LoVo (cell line): ENCODE data around the gene DDX17.
"Not testable (repeated sequence)": the region's sequence is repeated elsewhere in the genome, so short reads cannot be mapped to it uniquely, and the experiment has no call there.

Experiments used
- DNase-seq: peaks from one replicate; pipeline ENCODE4 v3.0.0-alpha.2; 2016; ENCODE audit warnings: low spot score

DDX17 gene

DNA sequence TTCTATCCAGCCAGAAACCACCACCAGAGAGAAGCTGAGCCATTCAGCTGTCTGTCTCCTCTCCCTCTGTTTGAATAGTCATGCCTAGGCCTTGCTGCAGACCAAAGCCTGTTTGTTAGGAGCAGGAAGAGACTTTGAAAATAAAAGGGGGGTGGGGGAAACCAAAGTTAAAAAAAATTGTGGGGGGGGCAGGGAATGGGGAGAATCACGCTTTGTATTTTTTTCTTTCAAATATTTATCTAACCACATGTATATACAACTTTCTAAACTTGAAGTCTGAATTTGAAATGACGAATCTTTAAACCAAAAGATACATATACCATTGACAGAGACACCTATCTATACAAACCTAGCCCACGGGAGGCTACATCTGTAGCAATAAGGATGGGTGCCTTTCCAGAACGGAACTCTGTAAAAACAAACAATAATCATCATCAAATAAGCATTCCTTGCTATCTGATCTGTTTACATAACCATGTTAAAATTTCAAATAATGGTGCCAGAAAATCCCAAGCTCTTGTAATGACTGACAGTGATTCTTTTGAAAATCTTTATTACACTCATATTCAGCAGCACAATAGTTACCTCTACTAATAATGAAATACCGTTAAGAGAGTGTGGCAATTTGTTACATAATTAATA, 14.3 kb downstream of the DDX17 start:
- no peak for DNase-seq

DNA sequence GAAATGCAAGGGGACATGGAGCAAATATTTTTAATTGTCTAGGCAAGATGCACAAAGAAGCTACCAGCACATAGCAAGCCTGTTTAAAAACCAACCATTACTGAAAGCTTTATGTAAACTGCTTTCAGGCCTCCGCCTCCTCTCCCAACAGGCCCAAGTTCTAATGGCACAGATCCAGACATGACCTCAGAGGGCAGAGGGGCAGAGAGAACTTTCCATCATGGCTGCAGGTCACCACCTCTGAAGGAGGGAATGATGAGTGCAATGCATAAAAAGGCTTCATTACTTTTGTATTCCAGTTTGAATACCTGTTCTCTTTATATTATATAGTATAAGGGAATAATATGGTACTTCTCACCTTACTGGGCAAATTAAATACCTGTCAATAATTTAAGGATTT, 15.2 kb downstream of the DDX17 start:
- DNase-seq, result no peak

DNA sequence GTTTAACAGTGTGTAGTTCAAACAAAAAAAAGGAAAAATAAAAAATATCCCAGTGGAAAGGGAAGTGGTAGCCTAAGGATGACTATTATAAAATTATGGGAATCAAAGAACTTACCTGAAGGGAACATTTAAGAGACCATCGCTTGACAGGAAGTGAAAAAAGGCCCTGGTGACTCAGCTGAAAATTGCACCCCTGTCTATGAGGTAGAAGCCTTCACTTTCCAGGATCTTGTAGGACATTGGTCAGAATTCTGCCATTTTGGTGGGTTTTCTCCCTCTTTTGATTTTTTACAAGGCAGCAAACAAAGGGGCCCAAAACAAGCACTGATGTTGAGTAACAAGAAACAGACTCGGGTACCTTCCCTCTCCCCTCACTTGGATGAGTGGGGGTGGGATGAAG, 15.6 kb downstream of the DDX17 start:
- no peak for DNase-seq

DNA sequence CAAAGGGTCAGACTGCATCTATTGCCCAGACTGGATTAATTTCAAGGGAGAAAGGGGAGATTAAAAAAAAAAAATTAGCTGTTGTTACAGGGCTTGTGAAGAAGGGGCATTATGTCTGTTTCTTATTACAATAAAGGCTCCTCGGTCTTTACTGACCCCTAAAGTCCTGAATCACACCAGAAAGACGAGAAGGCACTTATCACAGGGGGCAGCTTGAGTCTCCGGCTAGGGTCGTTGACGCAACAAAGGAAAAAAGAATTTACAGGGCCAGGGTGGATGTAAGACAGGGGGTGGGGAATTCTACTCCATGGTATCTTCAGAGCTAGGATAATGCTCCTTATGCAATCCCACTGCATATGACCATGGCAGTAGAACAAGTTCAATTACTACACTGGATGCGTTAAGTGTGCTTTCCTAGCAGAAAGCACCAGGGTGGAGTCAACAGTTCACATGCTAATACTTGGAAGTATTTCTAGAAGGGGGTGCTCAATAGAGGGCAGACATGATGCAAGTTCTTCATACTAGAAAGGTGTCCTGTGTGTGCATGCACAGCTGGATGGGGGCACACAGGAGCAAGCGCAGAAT, 16.5 kb downstream of the DDX17 start:
- no peak for DNase-seq

DNA sequence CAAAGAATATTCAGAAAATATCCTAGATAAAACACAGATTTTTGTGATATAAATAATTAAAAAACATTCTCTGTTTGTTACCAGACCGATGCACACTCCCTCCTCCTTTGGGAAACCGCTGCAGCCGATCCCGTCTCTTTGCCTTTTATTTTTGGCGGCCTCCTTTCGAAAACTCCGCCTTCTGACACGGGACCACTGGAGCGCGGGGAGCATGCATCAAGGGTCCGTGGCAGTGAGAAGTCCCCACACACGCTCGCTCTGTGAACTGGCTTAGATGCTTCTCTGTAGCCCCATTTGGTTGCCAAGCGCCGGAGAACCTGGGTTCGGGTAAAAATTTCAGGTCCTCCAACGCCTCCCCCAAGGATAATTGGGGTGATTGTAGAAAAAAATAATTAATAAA, 17.0 kb downstream of the DDX17 start:
- no peak for DNase-seq

- DNase-seq, result no peak
Observed at GRCh38 chr22:38487946-38488345, 18.2 kb downstream of the DDX17 start.

DNA sequence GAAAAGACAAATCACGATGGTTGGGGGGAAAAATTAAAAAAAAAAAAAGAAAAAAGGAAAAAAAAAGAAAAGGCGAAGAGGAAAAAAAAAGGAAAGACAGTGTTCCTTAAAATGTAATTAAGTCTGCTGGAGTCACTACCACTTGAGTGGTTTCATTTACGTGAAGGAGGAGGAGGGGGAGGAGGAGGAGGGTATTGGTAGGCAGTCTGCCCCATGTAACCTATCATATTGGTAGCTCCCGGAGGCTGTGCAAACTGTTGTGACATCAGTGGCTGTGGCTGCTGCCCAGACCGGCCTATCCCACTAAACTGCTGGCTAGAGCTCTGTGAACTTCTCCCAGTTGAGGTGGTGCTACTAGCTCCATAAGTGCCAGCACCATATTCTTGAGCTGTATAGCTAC, 20.3 kb downstream of the DDX17 start:
- DNase-seq, result no peak

DNA sequence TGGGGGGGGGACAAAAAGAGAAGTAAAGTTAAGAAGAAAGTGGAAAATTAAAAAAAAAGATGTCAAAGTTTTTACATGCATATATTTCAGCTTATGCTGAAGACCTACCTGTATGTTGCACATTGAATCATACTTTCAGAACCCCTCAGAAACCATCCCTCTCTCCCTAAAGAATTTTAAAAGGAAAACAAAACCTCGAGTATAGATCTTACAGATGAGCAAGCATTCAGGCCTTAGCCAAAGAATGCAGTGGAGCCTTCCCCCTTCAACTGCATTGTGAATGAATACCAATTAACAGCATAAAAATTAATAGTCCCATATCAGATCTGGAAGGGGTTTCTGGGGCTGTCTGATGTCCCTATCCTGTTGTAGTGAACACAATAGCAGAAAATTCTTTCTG, 21.9 kb downstream of the DDX17 start:
- DNase-seq, result no peak

- DNase-seq, result no peak
Observed at GRCh38 chr22:38482662-38483308, 23.3 kb downstream of the DDX17 start.

- DNase-seq, result no peak
Observed at GRCh38 chr22:38481871-38482332, 24.2 kb downstream of the DDX17 start.

DNA sequence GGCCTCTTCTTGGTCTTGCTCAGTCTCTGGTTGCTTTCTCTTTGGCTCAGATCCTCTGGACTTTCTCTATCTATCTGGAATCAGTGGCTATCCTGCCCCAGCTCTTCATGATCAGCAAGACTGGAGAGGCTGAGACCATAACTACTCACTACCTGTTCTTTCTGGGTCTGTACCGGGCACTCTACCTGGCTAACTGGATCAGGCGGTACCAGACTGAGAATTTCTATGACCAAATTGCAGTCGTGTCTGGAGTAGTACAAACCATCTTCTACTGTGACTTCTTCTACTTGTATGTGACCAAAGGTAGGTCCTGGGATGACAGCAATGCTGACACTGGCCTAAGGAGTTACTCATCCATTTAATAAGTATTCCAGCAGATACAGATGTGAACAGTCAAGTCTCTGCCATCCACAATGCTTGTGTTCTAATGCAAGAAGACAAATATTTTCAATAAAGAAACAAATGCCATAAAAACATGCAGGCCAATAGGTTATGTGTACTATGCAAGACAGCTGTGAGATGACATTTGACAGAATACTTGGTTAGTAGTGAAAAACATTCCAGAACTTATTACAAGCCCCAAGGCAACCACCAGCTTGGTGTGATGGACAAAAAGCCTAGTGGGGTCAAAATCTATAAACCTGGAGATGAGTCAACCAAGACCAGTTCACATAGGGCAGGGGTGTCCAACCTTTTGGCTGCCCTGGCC, 24.8 kb downstream of the DDX17 start:
- DNase-seq, result no peak

DNA sequence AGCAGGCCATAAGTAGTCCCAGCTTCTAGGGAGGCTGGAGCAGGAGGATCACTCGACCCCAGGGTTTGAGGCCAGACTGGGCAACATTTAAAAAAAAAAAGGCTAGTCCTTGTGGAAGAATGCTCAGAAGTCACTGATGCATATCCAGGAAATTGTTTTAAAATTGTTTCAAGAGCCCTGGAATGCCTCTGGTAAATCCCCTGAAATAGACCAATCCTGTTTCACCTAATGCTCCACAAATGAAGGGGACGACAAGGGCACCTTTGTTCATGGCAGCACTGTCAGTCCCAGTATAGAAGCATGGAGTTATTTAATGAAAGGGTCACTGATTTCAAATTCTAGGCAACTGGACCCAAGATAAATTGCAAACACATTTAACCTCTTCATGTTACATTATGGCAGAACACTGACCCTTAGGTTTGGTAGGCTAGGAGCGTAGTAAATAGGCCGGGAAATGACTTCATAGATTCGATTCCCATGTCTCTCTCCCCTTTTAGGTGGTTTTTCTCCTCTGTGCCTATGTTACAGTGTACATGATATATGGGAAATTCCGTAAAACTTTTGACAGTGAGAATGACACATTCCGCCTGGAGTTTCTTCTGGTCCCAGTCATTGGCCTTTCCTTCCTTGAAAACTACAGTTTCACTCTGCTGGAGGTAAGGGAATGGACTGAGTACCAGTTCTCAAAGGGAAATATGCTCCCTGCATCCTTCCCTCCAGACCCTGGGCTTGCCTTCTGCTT, 26.8 kb downstream of the DDX17 start:
- DNase-seq, result no peak

DNA sequence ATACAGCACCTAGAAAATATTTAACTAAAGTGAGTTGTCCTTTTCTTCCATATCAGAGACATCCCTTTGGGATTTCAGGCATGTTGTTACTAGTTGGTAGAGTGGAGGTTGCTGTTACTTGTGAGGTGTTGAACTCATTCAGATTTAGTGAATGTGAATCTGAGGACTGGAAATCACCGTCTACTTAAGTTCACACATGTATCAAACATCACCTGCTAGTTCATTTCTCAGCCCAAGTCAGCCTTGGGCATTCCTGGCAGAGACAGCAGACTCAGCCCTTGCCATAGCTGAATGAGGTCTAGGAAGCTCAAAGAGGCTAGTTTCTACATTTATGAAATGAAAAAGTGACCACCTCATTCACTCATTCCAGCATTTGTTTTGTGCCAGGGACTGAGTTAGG, 28.5 kb downstream of the DDX17 start:
- DNase-seq, result no peak

GRCh38 chr22:38474003-38474607, 32.0 kb downstream of the DDX17 start:
- DNase-seq, result no peak

DNA sequence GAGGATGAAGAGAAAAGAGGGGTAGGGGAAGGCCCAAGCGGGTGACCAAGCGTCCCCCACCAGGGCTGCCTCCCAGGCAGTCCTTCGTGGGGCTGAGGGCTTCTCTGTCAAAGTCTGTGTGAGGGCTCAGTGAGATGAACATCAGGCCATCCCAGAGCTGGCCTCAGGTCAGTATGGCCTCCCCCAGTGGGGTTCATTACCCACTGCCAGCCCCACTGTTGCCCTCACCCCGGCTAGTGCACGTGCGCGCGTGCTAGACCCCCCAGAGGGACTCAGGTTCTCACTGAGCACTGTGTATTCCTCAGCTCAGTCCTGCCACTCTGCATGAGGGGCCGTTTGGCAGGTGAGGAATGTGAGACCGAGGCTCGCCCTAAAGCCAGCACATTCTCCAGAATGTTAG, 34.9 kb downstream of the DDX17 start:
- DNase-seq, result no peak

GRCh38 chr22:38470179-38470578, 35.9 kb downstream of the DDX17 start:
- not testable (repeated sequence) for DNase-seq

DNA sequence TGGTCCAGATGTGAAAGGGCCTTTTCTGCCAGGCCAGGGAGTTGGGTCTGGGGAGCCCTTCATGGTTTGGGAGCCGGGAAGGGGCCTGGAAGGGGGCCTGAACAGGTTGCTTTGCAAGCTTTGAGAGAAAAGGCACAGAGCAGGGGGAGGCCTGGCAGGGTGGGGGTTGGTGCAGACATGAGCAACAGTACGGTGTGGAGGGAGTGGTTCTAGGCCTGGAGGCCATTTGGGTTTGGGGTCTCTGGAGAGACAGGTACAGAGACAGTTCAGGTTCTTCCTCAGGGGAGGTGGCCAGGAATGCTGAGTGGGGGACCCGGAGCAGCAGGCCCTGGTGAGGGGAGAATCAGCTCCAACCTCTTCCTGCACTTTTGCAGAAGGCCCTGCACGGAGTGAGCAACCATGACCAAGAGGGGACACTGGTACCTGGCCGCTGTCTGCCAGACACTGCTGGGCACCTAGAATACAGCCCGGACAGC, 36.8 kb downstream of the DDX17 start:
- DNase-seq, result no peak

DNA sequence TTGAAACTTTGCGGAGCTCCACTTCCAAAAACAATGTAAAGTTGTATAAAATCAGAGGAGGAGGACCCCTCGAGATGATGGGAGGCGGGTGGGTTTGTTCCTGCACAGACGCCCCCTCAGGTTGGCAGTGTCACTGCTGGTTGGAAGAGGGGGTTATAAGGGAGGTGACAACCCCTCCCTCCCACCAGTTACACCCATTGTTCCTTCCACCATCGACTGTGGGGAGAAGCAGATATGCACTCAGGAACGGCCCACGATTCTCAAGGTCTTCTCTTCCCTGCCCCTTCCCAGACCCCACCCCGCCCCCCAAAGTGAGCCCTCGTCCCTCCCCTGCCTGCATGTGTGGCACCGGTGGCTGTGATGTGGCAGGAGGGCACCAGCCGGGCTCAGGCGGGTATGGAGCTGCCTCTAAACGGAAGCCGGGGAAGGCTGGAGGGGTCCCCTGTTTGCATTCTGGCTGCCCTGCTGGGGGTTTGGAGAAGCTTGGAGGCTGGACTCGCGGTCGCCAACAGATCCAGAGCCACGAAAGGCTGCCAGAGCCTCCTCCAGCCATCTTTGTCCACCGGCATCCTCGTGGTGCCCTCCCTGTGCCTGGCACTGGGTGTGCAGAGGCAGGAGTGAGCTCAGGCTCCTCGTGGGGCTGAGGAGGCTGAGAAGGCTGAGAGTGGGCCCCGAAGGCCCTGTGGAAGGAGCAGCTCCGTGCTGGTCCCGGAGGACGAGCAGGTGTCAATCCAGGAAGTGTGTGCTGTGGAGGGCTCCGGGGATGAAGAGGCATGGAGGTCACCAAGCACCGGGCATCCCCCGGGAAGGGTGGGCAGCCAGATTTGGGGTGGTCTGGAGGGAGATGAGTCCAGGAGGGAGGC, 37.4 kb downstream of the DDX17 start:
- no peak for DNase-seq

- DNase-seq, result peak; percentile 82
Observed at GRCh38 chr22:38467904-38468442, 38.1 kb downstream of the DDX17 start, which contains the start of gene KDELR3. TSS of gene KDELR3 (plus strand) at chr22:38468096. CDS start at chr22:38468234, 138 bp downstream.

GRCh38 chr22:38467438-38467903, 38.6 kb downstream of the DDX17 start:
- no peak for DNase-seq
